Prostate gland (tissue), 2 donors: ENCODE data around the gene NIT1. TPM values are rescaled to one million over a fixed set of nuclear protein-coding genes. Genes with fewer than 3 reads are reported as not detected.

Experiments used
- DNase-seq: peaks from one replicate; pipeline ENCODE4 v3.0.0-alpha.2; 2019; ENCODE audit warnings: low spot score
- H3K27ac ChIP-seq, 2 donors: fragments of 200-600 bp; sonication (generic); 2 replicates each; pipeline ENCODE4 v1.5.1; 2017 to 2019
- H3K27me3 ChIP-seq: fragments of 200-600 bp; sonication (generic); replicated peaks from 2 replicates; pipeline ENCODE4 v1.5.1; 2019; ENCODE audit not compliant: insufficient read depth
- H3K36me3 ChIP-seq, 2 donors: fragments of 200-600 bp; sonication (generic); 1 replicate in 1 of 2; 2 replicates in 1 of 2; pipeline versions ENCODE4 v1.5.1 to v1.8.1; 2017 to 2019
- H3K4me1 ChIP-seq: fragments of 200-600 bp; sonication (generic); replicated peaks from 2 replicates; pipeline ENCODE4 v1.5.1; 2019
- H3K4me3 ChIP-seq, 2 donors: fragments of 200-600 bp; sonication (generic); 2 replicates each; pipeline ENCODE4 v1.5.1; 2017 to 2019
- H3K9me3 ChIP-seq: fragments of 200-600 bp; sonication (generic); 2 replicates; pipeline ENCODE4 v1.5.1; 2017
- CTCF ChIP-seq, 4 experiments: fragments of 200-600 bp in 2 of 4; fragments of 450-650 bp in 2 of 4; sonication (generic) in 2 of 4; IDR thresholded peaks; 1 replicate in 3 of 4; 2 replicates in 1 of 4; pipeline ENCODE4 v1.5.1; 2016 to 2019; ENCODE audit warnings: antibody characterized with exemption in 4 of 4, mild to moderate bottlenecking in 2 of 4, moderate library complexity in 2 of 4
- POLR2A ChIP-seq: fragments of 450-650 bp; IDR thresholded peaks from one replicate; pipeline ENCODE4 v1.6.1; 2016; ENCODE audit warnings: antibody characterized with exemption, mild to moderate bottlenecking
- POLR2AphosphoS5 ChIP-seq: sonication (generic); formaldehyde crosslinking; IDR thresholded peaks from one replicate; pipeline ENCODE4 v1.6.1; 2017; ENCODE audit warnings: antibody characterized with exemption
- WGBS: methylation state at CpG from one replicate; pipeline ENCODE4 v1.1.5; 2018; 5-methylcytosine and 5-hydroxymethylcytosine counted together
- intact Hi-C: fragments of 100-400 bp; cut with DNase I; formaldehyde crosslinking; loops from one replicate; pipeline ENCODE4 v1.14.2; 2022
- total RNA-seq, 2 donors: library from RNA; depleted of rRNA; stranded (reverse); fragments of >200 nt; gene quantifications; one replicate each; pipeline ENCODE4 v1.1.0, GENCODE V29; 2016

NIT1 gene
- total RNA-seq, 2 donors from 2014 or later, result 31.1 to 51.7 TPM

GRCh38 chr1:161088587-161089110 lies 29.3 kb upstream of the NIT1 start:
- Histone ChIP-seq H3K36me3 (no peaks in the 10 kb centered on the region), H3K9me3 (no peaks in the 10 kb centered on the region), H3K27me3 (no peaks in the 10 kb centered on the region), H3K4me1 (peaks cover 3% of the 10 kb centered on the region), H3K4me3 (peak overlapping the region; percentile 29 to 38), H3K27ac (peak overlapping the region; percentile 68 to 82)
- TF ChIP-seq POLR2A, result no peak
- TF ChIP-seq POLR2AphosphoS5, result no peak
- TF ChIP-seq CTCF (IDR thresholded peaks at IDR 0.05), result no peak
- intact Hi-C loops, result no loop called here
- DNase-seq, result no peak
- 72% methylated on average over 3 of the region's 3 CpGs for WGBS

GRCh38 chr1:161089251-161089924 lies 28.5 kb upstream of the NIT1 start, which contains the start of gene NECTIN4:
NECTIN4 (minus strand) TSS chr1:161089558; CDS start chr1:161089296, 262 bp downstream.
- WGBS, result 39% methylated on average over 19 of the region's 22 CpGs
- TF ChIP-seq POLR2A, result peak; percentile 83
- no peak for TF ChIP-seq CTCF (IDR thresholded peaks at IDR 0.05)
- TF ChIP-seq POLR2AphosphoS5, result peak; percentile 79
- intact Hi-C loops, result no loop called here
- Histone ChIP-seq H3K36me3 (no peaks in the 10 kb centered on the region), H3K27me3 (no peaks in the 10 kb centered on the region), H3K9me3 (no peaks in the 10 kb centered on the region), H3K4me1 (no peaks in the 10 kb centered on the region), H3K27ac (peak within 1 kb of the TSS; percentile 68 to 82), H3K4me3 (peak within 1 kb of the TSS; percentile 29 to 38)
- DNase-seq, result peak; percentile 78

- Histone ChIP-seq H3K36me3 (no peaks in the 10 kb centered on the region), H3K4me3 (no peak overlapping the region), H3K27me3 (no peaks in the 10 kb centered on the region), H3K27ac (peak overlapping the region; percentile 68 to 82), H3K4me1 (no peaks in the 10 kb centered on the region), H3K9me3 (no peaks in the 10 kb centered on the region)
- WGBS, result 96% methylated on average over 5 of the region's 5 CpGs
- no peak for TF ChIP-seq POLR2AphosphoS5
- intact Hi-C loops, result no loop called here
- DNase-seq, result no peak
Measured at GRCh38 chr1:161089938-161090337, 28.0 kb upstream of the NIT1 start.

GRCh38 chr1:161090617-161091016 lies 27.3 kb upstream of the NIT1 start:
- intact Hi-C loops, result no loop called here
- Histone ChIP-seq H3K9me3 (no peaks in the 10 kb centered on the region), H3K27me3 (no peaks in the 10 kb centered on the region), H3K36me3 (no peaks in the 10 kb centered on the region), H3K4me1 (no peaks in the 10 kb centered on the region), H3K4me3 (no peak overlapping the region), H3K27ac (no peak overlapping the region)
- 61% methylated on average over 3 of the region's 3 CpGs for WGBS
- DNase-seq, result no peak
- TF ChIP-seq CTCF (IDR thresholded peaks at IDR 0.05) (no peak), POLR2A (no peak), POLR2AphosphoS5 (no peak)

GRCh38 chr1:161091093-161091492 lies 26.8 kb upstream of the NIT1 start:
- DNase-seq, result no peak
- TF ChIP-seq CTCF (IDR thresholded peaks at IDR 0.05) (no peak), POLR2AphosphoS5 (no peak), POLR2A (no peak)
- Histone ChIP-seq H3K4me1 (no peaks in the 10 kb centered on the region), H3K4me3 (no peak overlapping the region), H3K36me3 (no peaks in the 10 kb centered on the region), H3K27ac (no peak overlapping the region), H3K9me3 (no peaks in the 10 kb centered on the region), H3K27me3 (no peaks in the 10 kb centered on the region)
- 93% methylated on average over 5 of the region's 5 CpGs for WGBS
- intact Hi-C loops, result no loop called here
